Stimulated activated CD4-positive, alpha-beta T cell treated with anti-CD3 and anti-CD28 coated beads, Interleukin-4, amount 100 ng/mL, for 24 hours (primary cell): ENCODE measurements around the gene CHST8.
"Not testable (repeated sequence)": the region's sequence is repeated elsewhere in the genome, so short reads cannot be mapped to it uniquely, and the experiment has no call there.

Experiments used
- DNase-seq: peaks from one replicate; pipeline ENCODE4 v3.0.0-alpha.2; 2020

The CHST8 gene

DNA sequence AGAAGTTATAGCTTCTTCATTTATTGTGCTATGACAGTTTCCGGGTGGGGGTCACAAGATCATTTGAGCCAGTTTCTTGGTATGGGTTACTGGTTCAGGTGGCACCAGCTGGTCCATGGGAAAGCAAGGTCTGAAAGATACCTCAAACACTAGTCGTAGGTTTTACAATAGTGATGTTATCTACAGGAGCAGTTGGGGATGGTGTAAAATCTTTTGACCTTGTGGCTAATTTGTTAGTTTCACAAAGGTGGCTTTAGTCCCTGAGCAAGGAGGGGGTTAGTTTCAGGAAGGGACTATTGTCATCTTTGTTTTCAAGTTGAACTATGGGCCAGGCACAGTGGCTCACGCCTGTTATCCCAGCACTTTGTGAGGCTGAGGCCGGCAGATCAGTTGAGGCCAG is 24.6 kb downstream of the CHST8 start:
- DNase-seq, result no peak

DNA sequence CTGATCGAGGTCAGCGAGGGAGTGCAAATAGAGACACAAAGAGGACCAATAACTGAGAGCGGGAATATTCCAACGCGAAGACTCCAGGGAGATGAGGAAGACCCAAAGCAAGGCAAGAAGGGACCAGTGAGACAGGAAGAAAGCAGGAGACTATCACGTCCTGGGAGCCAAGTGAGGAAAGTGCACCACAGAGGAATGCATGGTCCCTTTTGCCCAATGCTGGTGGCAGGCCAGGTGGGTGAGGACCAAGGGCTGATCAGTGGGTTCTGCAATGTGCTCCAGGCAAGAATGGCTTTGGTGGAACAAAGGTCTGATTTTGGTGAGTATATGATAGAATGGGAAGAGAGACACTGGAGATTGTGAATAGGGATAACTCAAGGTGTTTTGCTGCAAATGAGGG is 25.4 kb downstream of the CHST8 start:
- DNase-seq, result no peak

GRCh38 chr19:33649627-33650305 is 28.0 kb downstream of the CHST8 start:
- DNase-seq, result no peak

DNA sequence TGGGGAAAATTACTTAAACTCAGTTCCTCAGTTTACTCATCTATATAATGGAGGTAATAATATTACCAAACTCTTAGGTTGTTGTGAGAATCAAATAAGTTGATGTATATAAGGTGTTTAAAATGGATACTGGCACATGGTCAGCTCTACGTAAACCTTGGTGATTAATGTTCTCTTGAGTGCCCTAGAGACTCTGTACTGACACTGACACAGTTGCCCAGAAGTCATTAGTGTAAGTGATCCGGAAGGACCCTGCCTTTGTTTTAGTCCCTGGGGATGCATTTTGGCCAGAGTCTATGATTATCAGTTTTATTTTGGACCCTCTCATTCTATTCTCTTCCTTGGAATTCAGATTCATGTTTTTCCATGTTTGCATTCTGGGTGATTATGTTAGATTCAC is 31.9 kb downstream of the CHST8 start:
- DNase-seq, result no peak

GRCh38 chr19:33654840-33655508 is 33.2 kb downstream of the CHST8 start:
- DNase-seq, result no peak

GRCh38 chr19:33659835-33660234 is 38.1 kb downstream of the CHST8 start:
- no peak for DNase-seq

- no peak for DNase-seq
Observed at GRCh38 chr19:33660410-33661124, 38.8 kb downstream of the CHST8 start.

- no peak for DNase-seq
Observed at GRCh38 chr19:33661336-33661735, 39.6 kb downstream of the CHST8 start.

- no peak for DNase-seq
Observed at GRCh38 chr19:33662391-33663092, 40.8 kb downstream of the CHST8 start.

DNA sequence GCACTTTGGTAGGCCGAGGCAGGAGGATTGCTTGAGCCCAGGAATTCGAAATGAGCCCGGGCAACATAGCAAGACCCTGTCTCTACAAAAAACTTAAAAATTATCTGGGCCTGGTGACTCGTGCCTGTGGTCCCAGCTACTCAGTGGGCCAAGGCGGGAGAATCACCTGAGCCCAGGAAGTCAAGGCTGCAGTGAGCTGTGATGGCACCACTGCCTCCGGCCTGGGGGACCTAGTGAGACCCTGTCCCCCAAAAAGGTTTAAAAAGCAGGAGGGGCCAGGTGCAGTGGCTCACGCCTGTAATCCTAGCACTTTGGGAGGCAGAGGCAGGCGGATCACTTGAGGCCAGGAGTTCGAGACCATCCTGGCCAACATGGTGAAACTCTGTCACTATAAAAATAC is 41.6 kb downstream of the CHST8 start:
- not testable (repeated sequence) for DNase-seq

DNA sequence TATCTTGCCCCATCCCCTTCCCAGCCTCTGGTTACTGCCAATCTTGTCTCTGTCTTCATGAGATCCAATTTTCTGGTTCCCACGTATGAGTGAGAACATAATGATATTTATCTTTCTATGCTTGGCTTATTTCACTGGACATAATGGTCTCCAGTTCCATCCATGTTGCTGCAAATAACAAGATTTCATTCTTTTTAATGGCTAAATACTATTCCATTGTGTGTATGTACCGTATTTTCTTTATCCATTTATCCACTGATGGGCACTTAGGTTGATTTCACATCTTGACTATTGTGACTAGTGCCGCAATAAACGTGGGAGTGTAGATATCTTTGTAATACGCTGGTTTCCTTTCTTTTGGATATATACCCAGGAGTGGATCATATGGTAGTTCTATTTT is 43.0 kb downstream of the CHST8 start:
- no peak for DNase-seq

DNA sequence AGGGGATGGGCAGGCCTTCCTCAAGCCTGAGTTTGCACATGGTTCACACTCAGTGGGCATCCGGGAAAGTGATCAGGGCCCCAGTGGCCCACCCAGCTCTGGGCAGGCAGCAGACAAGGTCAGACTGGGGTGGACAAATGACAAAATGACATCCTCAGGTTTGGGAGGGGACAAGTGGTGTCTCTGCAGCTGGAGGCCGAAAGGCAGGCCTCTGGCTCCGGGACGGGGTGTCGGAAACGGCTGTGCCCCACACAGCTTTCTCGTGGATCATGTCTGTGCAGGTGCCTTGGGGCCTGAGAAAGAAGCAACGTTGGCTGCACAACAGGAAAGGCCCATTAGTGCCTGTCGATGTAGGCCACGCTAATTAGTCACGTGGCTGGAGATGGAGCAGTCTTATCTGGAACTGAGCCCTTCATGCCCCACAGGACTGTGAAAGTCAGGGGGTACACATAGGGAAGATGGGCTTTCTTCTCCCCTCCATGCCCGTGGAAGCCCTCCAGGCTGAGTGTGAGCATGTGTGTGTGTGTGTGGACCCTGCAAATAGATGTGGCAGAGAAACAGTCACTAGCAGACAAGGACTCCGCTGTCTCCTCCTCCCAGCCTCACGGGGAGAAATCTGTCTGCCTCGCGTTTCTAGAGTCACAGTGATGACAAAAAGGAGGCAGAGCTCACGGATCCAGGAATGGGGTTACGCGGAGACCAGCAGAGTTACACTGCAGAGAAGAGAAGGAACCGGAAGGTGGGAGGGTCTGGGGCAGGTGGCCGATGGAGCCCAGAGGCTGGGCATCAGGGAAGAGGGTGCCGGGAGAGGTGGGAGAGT is 44.2 kb downstream of the CHST8 start:
- DNase-seq, result no peak

- no peak for DNase-seq
Observed at GRCh38 chr19:33667141-33667650, 45.4 kb downstream of the CHST8 start.

DNA sequence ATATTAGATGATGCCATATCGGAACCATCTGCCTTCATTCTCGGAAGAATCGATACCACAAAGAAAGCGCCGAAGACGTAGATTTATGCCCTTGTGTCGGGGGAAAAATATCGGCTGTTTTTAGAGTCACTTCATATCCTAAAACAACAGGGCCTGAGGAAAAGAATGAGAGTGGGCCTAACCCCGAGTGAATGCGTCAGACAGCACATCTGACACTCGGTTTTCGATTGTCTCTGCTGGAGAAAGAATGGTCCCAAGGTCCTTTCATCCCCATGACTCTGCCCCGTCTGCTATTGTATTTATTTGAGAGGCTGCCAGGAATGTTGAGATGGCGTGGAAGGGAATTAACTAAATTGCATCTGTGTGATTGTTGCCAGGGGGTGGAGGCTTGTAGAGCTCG is 46.1 kb downstream of the CHST8 start:
- no peak for DNase-seq

- no peak for DNase-seq
Observed at GRCh38 chr19:33668968-33669367, 47.2 kb downstream of the CHST8 start.

GRCh38 chr19:33669376-33669775 is 47.6 kb downstream of the CHST8 start:
- DNase-seq, result no peak

DNA sequence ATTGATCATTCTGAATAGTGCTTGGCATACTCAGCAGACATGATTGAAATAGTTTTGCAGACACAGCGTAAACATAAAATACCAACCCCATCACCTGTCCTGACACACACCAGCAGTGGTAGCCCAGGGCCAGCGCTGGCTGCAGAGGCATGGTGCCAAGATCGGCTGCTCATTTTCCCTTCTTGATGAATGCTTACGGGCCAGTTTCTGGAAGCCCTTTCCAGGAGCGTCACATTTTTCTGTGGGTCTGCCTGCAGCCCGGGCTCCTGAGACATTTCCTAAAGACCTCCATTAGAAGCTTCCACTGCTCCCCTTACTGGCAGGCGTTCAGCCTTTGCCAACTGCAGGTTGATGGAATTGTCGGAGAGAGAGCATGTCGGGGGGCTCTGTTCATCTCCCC is 48.6 kb downstream of the CHST8 start:
- no peak for DNase-seq

- no peak for DNase-seq
Observed at GRCh38 chr19:33671211-33671610, 49.5 kb downstream of the CHST8 start.

DNA sequence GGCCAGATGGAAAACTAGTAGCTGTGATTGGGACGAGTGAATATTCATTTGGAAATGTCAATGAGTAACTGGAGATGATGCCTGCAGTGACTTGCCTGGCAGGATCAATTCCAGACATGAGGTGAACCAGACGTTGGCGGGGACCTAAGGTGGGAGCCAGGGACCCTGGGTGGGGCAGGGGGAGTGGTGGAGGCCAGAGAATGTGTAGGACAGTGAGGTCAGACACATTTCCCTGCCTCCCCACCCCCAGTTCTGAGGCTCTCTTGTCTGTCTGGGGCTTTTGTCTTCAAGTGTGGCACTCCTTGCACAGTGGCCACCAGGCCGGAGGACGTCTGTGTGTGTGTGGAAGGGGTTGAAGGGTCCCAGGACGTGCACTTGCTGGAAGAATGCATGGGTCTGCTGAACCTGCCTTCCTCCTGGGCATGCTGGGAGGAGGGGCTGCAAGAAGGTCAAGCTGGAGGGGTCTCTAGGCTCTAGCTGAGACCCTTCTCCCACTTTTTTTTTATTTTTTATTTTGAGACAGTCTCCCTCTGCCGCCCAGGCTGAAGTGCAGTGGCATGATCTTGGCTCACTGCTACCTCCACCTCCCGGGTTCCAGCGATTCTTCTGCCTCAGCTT is 51.6 kb downstream of the CHST8 start:
- DNase-seq, result no peak

DNA sequence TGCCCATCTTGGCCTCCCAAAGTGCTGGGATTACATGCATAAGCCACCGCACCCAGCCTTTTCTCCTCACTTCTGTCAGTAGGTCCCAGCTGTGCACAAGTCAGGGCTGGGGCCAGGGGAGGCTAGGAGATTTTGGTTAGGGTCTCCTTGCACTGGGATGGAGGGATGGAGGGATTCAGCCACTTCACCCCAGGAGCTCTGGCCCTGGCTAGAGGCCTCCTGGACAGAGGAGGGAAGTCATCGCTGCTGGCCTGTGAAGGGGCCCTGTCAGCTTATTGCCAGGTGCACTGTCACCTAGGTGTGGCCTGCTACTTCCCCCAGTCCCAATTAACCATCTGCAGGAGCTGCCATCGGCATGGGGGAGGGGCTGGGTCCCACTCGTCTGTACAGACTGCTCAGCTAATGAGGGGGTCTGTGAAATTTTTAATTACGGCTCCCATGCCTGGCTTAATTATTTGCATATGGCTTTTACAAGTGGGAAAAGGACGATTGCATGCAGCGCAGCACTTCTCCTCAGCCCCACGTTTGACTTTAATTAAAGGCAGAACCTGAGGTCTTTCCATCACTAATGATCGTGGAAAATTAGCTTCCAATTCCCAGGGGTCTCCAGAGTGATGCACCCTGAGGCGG is 52.4 kb downstream of the CHST8 start:
- DNase-seq, result no peak

DNA sequence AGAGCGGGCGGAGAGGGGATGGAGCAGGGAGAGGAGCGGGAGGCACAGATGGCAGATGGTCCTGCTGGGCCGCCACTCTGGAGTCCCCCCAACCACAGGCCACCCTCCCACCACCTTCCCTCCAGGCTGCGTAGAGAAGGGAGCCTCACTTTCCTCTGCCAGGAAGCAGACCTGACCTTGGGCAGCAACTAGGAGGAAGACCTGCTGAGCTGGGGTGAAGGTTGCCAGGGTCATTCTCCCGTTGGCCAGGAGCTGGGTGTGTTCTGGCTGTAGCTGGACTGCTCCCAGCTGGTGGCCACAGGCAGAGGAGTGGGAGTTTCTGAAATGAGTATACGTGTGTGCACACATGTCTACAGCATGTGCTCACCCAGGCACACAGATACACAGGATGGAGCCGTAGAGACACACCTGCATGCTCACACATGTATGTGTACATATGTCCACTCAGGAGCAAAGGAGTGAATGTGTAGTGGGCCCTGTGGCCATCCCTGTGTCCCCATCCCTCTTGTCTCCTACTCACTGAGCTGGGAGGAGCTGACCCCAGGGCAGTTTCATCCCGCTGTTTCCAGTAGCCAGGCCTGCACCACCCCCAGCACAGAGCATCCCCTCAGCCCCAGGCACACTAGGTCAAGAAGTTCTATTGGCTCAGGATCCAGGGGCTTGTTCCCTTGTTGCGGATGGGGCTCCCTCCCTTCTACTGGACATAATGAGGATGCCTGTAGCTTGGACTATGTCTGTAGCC is 53.0 kb downstream of the CHST8 start:
- DNase-seq, result no peak
